Fibroblast of peridontal ligament (primary cell): Measurements from ENCODE around the gene ZNF438.
"Not testable (repeated sequence)": the region's sequence is repeated elsewhere in the genome, so short reads cannot be mapped to it uniquely, and the experiment has no call there.

ENCODE experiments used
- DNase-seq: peaks from one replicate; pipeline ENCODE4 v3.0.0-alpha.2; 2010; ENCODE audit errors: extremely low read depth

The ZNF438 gene, protein sequence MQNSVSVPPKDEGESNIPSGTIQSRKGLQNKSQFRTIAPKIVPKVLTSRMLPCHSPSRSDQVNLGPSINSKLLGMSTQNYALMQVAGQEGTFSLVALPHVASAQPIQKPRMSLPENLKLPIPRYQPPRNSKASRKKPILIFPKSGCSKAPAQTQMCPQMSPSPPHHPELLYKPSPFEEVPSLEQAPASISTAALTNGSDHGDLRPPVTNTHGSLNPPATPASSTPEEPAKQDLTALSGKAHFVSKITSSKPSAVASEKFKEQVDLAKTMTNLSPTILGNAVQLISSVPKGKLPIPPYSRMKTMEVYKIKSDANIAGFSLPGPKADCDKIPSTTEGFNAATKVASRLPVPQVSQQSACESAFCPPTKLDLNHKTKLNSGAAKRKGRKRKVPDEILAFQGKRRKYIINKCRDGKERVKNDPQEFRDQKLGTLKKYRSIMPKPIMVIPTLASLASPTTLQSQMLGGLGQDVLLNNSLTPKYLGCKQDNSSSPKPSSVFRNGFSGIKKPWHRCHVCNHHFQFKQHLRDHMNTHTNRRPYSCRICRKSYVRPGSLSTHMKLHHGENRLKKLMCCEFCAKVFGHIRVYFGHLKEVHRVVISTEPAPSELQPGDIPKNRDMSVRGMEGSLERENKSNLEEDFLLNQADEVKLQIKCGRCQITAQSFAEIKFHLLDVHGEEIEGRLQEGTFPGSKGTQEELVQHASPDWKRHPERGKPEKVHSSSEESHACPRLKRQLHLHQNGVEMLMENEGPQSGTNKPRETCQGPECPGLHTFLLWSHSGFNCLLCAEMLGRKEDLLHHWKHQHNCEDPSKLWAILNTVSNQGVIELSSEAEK

DNA sequence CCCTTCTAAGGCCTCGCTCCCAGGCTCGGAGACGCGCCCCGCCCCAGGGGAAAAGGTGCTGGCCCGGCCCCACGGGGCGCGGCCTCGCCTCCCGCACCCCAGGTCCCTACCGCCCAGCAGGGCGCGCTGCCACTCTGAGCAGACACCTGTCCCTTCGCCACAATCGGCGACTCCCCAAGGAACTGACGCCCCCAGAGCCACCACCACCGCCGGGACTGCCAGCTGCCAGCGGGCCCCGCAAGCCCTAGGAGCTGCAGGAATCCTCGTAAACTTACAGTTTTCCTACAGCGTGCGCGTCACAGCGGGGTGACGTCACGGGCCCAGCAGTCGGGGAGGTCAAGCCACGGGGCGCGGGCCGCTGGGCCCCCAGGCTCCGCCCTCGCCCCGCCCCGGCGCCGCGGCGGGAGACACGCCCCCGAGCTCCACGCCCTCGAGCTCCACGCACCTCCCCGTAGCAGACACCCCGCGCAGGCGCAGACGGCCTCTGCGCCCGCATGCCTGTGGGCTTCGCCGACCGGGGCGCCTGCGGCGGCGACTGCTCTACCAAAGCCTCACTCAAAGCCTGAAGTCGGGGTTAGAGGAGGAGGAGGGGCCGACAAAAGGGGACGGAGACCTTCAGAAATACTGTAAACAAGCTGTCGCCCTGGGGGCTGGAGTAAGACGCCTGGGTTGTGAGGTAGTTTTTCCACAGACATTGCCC is at the start of gene ZNF438:
TSS of gene ZNF438 (minus strand) at position 308 of the 700 bp plus-strand sequence. CDS start 154,831 bp downstream, outside the sequence.
- DNase-seq, result peak; percentile 92

DNA sequence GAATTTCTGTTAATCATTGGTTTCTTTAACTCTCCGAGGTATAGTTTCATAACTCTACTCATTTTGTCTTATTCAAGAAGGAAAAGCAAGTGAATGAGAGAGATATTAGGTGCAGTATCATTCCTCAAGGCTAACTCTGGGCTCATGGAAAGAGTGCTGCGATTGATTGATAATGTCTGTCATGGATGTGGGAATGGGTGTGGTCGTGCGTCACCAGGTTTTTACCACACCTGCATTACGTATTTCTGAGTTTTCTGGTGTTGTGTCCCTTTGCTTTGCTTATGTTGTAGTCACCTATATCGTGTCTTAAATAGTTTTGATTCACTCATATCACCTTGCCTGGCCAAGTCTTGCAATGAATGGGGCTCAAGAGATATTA is 44.9 kb upstream of the ZNF438 start:
- DNase-seq, result no peak

DNA sequence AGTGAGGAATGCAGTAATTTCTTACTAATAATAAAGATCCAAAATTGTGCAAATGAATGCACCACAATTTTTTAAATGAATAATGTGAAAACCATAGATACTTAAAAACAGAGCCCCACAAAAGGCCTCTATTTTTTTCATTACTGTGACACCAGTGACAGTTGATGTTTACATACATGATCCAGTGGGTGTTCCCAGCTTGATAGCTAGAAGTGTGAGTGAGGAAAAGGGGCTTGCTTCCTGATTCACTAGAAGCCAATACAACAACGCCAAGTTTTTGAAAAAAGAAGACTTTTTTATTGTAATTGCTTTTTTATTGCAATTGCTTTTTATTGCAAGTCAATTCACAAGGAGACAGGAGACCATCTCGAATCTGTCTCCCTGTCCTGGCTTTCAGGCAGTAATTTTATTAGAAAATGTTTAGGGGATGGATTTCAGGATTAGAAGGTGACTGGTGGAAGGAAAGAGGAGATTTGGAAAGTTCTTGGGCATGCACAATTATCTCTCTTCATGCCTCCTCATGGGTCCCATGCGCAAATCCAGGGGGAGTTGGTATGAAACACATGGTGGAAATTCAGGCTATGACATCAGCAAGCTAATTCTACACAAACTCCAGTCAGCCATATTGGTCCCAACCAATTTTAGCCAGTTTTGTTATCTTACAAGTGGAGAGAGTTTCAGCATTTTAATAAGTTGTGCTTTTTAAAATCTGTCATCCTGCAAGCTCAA is 44.4 kb upstream of the ZNF438 start:
- DNase-seq, result no peak

DNA sequence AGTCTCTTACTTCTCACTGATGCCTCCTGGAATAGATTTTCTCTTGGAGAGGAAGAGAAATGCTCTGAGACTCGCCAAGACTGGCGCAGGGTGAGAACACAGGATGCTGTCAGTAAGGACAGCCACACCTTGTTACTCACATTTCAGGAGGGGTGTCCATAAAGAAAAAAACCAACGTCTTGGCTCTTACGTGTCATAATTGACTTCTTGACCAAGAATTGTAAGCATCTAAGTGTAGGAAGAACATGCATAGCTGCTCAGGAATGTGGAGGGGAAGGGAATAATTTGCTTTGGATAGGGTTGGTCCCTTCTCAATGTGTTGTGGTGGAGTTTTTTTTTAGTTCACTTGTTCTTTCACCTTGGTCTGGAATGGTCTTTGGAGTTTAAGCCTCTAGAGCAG is 43.8 kb upstream of the ZNF438 start:
- DNase-seq, result peak; percentile 75

DNA sequence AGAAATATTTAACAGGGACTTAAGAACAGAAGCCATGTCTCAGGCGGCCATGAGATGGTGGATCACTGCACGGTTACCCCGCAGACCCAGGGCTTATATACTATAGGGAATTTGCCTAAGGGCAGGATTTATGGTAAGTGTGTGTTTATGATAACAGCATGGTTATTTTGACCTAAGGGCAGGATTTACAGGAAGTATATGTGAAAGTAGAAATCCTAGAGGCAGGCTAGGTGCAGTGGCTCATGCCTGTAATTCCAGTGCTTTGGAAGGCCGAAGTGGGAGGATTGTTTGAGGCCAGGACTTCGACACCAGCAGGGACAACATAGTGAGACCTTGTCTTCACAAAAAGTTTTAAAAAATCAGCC is 43.0 kb upstream of the ZNF438 start:
- no peak for DNase-seq

DNA sequence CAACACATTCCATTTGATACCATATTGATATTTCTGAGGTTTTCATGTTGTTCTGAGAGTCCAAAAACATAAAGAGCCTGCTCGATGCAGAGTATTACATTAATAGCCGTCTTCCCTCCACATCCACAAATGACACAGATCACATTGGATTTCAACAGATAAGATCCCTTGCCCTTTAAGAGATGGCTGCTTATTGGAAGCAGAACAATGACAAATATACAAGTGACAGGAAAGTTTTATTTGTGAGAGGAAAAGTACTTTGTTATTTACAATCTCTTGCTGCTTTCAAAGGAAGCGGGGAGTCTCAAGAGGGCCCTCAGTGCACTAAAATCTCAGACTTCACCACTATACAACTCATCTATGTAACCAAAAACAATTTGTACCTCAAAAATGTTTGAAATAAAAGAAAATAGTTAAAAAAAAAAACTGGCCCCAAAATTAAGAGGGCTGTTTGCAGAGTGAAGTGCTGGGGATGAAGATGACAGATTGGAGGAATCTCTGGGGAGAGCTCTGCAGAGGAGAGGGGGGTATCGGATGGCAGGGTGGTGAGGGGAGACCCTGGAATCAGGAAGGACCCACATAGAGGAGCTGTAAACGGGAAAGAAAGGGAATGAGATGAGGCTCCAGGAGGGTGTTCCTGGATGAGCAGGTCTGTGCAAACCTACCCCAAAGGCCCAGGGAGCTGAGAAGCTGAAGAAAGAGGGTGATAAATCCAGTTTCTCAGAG is 42.5 kb upstream of the ZNF438 start:
- no peak for DNase-seq

DNA sequence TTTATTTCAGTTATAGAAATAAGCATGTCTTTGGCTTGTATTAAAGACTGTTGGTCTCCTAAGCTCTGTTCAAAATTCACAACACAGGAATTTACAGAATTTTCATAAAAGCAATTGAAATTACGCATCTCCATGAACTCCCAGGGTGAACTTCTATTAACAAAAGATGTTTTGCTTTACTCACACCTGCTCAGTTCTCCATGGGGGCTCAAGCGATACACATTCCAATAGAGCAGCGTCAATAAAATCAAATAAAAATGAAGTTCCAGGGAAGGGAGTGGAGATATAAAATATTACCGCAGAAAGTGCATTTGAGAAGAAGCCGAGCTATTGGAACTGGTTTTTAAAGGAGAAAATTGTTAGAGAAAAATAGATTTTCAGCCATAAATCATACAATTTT is 41.5 kb upstream of the ZNF438 start:
- DNase-seq, result no peak

DNA sequence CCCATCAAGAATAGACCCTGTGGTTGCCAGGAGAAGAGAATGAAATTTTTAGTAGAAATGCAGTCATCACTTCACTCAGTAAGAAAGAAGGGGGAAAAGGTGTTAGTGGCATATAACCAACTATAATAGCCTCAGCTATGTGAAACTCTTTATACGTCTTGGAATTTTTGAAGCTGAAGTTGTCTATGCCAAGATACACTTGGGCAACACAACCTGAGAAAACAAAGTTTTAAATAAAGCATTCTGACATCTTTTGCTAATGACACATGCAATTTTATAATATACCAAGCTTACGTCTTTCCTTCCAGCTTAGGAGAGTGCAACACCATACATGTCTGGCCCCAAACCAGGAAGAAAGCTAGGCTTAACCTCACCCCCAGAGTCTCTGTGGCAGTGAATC is 40.8 kb upstream of the ZNF438 start:
- no peak for DNase-seq

DNA sequence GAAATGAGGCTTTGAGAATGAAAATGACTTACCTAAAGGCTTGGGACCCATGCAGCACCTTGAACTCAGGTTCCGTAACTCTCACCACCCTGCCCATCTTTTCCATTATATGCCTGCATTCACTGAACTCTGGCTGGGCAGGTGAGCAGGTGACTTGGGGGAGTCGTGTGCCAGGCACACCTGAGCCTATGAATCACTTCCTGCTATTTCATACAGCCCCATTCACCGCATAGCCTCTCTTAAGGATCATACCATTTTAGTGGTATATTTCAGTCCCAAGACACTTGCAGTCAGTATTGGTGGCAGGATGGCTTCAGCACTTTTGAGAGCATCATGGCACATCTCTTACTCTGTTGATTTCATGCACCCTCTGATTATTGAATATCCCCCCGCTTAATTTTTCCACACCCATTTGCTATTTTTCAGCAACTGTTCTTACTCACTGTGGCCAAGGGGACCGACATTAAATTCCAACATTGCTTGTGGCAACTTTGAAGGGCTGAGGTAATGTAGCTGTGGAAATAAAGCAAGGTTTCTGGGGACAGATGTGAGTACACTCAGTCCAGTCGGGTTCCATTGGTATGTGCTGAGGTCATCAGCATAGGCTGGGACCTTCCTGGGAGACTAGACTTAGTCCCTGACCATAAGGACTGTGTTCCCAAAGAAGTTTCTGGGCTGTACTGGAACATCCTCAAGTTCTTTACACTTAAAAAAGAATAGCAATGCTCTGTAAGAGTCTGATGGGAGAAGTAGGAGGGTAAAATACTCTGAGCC is 39.8 kb upstream of the ZNF438 start:
- peak; percentile 31 for DNase-seq

DNA sequence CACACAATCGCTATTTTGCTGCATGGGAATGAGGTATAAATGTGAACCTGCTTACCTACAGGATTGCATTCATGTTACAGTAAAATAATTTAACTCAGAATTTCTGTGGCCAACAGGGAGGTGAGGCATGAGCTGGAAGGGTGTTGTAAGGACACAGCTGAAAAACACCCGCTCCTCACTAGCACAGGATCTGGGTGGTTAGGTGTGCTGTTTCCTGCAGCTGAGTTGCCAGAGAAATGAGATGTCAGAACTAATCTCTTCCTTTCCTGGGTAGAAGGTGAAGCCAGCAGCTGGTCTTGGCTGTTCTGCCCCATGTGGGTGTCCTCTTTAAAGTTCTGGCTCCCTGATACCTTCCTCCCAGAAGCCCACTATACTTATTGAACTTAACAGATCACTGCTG is 39.0 kb upstream of the ZNF438 start:
- no peak for DNase-seq

DNA sequence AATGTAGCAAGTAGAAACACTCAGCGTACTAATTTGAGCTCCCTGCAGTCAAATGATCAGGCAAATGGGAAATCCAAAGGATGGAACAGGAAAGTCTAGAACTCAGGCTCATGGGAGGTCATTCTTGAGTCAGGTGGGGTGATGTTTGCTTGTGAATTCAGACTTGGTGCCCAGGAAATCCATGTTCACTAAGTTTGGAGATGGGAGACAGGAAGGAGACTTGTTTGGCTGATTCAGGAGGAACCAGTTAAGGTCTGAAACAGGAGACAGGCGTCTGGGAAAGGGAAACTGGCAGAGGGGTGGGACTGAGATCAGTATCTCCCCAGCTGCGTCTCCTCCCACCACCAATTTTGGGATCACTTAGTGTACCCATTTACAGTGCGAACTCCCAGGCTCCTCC is 38.4 kb upstream of the ZNF438 start:
- no peak for DNase-seq

DNA sequence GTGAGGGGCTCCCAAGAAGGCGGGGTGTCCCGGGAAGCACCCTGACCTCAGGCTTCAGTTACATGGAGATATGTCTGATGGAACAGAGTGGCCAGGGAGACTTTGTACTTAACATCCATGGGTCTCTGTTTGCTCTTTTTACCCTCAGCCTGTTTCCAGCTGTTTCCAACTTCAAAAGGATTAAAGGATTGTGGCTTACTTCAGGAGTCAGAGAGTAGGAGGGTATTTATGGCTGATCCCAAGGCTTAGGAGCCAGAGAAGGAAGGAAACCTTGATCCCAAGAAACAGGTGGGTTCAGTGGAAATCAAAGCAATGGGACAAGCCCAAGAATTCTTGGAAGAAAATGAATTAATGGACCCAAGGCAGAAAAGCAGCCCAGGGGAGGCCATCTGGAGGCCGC is 37.7 kb upstream of the ZNF438 start:
- DNase-seq, result no peak

DNA sequence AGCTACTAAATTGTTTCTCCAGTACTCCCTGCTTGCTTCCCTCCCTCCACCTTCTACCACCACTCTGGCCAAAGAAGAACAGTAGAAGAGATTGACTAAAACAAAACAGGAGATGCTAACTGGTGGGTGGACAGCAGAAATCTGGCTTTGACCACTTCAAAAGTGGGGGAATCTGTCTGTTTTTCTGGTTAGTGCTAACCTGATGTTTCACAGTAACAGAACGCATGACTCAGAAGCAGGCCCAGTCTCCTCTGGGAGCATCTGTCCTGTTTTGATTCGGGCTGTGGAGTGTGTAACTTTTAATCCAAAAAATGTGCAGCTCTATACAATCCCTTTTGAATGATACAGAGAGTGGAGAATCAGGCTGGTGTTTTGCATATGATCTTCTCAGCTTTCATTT is 32.7 kb upstream of the ZNF438 start:
- peak; percentile 89 for DNase-seq

DNA sequence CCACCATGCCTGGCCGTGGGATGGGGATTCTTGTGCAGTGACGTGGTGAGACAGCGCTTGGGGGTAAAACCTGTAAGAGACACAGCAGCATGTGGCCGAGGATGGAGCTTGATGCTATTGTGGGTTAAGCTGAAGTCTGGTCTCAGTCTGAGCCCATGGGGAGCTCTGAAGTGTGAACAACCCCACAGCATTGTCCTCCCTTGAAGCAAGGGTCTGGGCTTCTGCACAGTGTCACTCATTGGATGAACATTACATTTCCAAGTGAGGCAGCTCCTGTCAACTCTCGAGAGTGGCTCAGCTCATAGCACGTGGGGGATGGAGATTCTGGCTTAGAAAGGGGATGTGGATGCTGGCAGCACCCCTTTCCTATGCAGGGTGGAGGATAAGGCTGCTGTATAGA is 32.2 kb upstream of the ZNF438 start:
- no peak for DNase-seq

DNA sequence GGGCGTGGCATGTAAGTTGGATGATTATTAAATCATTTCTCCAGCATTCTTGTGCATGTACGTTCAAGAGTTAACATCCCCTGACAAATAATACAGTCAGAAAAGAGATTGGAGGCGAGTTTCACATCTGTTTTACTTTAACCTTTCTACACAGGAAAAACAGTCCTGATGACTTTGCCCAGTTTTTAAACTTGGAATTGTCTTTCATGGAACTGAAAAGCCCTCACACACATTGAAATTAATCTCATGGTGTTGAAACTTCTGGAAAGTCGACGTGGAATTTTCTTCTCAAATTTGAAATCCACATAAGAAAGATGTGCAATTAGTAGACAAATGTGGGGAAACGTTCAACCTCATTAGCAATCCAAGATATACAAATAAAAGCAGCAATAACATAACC is 31.2 kb upstream of the ZNF438 start:
- DNase-seq, result peak; percentile 75

DNA sequence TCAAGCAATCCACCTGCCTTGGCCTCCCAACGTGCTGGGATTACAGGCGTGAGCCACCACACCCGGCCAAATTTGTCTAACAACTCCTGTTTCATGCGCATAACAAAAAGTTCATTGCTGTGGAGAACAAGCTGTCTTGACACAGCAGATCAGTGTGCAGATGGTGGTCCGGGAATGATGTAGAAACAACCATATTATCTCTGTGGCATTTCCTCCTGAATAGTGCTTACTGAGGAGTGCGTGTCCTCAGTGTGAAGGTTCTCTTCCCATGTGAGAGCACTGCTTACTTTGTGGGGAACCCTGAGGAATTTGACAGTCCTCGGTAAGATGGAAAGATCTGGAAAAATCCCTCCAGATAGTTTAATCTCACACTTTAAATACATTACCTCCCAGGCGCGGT is 30.3 kb upstream of the ZNF438 start:
- DNase-seq, result no peak

DNA sequence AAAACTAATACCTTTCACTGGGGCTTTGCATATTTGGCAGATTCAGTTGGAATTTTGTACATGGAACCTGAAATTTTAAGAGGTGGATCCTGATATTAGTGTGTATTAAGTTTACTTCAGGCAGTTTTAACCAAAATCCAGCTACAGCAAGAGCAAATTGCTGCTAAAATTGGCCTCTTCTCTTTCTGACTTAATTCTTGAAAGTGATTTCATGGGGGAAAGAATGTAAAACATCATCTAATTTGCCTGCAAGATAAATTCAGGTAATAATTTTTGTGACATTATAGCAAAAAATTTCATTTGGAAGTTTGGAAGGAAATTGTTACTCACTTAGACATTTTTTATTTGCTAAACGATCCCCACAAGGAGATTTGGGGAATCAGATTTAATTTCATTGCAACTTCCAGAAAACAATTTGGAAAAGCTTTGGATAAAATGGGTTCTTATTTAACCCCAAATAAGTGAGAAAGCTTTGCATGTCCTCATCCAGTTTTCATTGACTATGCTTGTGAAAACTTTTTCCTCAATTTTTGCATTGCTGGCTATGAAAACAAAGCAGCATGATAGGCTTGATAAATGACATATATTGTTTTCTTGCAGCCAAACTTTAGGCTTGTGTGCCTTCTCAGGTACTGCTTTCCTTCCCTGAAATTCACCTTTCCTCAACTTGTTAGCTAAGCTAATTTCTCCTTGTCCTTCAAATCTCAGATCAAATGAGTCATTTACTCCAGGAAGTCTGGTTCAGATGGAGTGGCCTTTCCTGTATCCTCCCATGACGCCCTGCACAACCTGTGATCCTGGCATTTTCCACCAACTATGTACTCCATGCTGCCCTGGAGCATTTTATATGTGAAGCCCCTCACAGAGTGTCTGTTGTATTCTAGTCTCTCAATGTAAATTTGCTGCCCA is 27.4 kb upstream of the ZNF438 start:
- DNase-seq, result no peak

DNA sequence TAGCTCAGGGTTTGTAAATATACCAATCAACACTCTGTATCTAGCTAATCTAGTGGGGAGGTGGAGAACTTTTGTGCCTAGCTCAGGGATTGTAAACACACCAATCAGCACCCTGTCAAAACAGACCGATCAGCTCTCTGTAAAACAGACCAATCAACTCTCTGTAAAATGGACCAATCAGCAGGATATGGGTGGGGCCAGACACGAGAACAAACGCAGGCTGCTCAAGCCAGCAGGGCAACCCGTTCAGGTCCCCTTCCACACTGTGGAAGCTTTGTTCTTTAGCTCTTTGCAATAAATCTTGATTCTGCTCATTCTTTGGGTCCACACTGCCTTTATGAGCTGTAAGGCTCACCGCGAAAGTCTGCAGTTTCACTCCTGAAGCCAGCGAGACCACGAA is 25.0 kb upstream of the ZNF438 start:
- not testable (repeated sequence) for DNase-seq

DNA sequence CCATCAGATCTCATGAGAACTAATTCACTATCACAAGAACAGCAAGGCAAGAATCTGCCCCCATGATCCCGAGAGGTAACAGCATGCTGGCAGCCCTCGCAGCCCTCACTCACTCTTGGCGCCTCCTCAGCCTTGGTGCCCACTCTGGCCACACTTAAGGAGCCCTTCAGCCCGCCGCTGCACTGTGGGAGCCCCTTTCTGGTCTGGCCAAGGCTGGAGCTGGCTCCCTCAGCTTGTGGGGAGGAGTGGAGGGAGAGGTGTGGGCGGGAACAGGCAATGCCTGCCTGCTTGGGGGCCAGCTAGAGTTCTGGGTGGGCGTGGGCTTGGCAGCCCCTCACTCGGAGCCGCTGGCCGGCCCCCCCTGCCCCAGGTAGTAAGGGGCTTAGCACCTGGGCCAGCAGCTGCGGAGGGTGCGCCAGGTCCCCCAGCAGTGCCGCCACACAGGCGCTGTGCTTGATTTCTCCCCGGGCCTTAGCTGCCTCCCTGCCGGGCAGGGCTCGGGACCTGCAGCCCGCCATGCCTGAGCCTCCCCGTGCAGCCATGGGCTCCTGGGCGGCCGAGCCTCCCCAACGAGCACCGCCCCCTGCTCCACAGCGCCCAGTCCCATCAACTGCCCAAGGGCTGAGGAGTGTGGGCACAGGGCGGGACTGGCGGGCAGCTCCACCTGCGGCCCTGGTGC is 24.0 kb upstream of the ZNF438 start:
- DNase-seq, result no peak
